MM.1S (cell line): ENCODE results near the gene ELP5.

Experiments
- EZH2 ChIP-seq: fragments of 300-600 bp; sonication (generic); optimal IDR thresholded peaks from 2 replicates; pipeline ENCODE3; 2017; ENCODE audit warnings: low read depth, mild to moderate bottlenecking, antibody characterized with exemption, low read length, mixed read lengths
- EZH2phosphoT487 ChIP-seq: fragments of 300-600 bp; sonication (generic); IDR thresholded peaks from 2 replicates; pipeline ENCODE4 v1.6.1; 2018; ENCODE audit warnings: antibody characterized with exemption, low read length
- TF ChIP-seq, protein P1 (sequence below): fragments of 300-600 bp; sonication (generic); IDR thresholded peaks from 2 replicates; pipeline ENCODE4 v1.5.1; 2016; ENCODE audit warnings: antibody characterized with exemption, low read length, mixed read lengths

DNA sequence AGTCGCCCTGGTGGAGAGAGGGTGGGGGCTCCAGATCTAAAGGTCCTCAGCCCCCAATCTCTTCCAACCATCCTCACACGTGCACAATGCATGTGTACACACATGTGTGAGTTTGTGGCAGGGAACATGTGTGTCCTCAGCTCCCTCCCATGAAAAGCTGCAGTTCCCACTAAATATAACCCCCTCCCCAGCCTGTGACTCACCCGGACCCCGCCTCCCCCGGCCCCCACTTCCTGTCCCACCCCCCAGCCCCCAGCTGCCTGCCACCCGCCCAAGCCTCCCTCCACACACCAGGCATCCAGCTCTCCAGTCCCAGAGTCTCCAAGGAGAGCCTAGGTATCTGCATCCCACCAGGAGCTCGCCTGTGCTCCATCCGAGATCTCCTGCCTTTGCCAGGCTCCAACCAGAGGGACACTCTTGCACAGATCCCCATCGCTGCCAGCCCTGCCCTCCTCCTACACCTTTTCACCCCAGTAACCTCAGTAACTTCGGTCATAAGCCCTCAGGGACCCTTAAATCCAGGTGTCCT lies 36.3 kb upstream of the ELP5 start:
- TF ChIP-seq, protein P1, sequence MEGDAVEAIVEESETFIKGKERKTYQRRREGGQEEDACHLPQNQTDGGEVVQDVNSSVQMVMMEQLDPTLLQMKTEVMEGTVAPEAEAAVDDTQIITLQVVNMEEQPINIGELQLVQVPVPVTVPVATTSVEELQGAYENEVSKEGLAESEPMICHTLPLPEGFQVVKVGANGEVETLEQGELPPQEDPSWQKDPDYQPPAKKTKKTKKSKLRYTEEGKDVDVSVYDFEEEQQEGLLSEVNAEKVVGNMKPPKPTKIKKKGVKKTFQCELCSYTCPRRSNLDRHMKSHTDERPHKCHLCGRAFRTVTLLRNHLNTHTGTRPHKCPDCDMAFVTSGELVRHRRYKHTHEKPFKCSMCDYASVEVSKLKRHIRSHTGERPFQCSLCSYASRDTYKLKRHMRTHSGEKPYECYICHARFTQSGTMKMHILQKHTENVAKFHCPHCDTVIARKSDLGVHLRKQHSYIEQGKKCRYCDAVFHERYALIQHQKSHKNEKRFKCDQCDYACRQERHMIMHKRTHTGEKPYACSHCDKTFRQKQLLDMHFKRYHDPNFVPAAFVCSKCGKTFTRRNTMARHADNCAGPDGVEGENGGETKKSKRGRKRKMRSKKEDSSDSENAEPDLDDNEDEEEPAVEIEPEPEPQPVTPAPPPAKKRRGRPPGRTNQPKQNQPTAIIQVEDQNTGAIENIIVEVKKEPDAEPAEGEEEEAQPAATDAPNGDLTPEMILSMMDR = no peak
- TF ChIP-seq EZH2phosphoT487 = no peak
- TF ChIP-seq EZH2 = no peak
